HG02981 (cell line): Measurements from ENCODE around the gene SHISAL2A.

Experiments
- ATAC-seq: cut with Tn5 transposase; IDR thresholded peaks from one replicate; pipeline ENCODE4 v1.9.1; 2021; ENCODE audit warnings: mild to moderate bottlenecking, moderate library complexity; ENCODE audit not compliant: unreplicated experiment

The SHISAL2A gene

DNA sequence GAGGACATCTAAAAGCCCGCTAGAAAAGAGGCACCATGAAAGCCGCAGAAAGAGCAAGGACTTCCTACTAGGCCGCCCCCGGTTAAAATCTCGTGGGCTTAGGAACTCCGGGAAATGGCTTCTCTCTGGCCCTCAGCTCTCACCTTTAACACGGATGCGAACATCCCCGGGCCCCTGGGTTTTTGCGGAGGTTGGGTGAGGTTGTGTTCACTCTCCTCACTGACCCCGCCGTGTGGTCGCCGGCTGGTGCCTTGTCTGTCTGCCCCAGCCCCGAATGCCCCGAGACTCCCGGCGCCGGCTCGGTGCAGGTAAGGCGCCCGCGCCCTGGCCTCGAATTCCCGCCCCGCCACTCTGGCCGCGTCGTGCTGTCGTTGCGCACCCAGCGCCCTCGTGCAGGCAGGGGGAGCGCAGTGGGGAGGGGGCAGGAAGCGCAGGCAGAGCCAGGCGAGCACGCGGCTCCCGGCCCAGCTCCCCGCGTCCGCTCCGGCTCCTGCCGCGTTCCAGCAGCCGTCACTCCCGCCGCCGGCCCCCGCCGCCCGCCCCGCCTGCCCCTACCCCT lies at the start of gene SHISAL2A:
Gene SHISAL2A (plus strand): TSS at position 437 of the 559 bp plus-strand sequence. CDS start 326 bp downstream, outside the sequence.
- ATAC-seq: no peak

DNA sequence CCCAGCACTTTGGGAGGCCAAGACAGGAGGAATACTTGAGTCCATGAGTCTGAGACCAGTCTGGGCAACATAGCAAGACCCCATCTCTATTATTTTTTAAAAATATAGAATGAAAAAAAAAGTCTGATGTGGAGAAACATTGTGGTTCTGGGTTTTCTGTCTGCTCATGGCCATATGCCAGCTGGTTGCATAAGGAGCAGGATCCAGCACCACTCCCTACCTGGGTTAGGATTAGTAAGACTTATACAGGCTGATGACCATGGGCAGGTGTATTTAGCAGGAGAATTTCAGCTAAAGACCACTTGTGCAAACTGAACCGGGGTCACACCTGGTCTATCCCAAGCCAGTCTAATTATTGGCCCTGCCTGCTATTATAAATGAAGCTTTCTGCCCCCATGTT lies 47.5 kb upstream of the SHISAL2A start:
- no peak for ATAC-seq

DNA sequence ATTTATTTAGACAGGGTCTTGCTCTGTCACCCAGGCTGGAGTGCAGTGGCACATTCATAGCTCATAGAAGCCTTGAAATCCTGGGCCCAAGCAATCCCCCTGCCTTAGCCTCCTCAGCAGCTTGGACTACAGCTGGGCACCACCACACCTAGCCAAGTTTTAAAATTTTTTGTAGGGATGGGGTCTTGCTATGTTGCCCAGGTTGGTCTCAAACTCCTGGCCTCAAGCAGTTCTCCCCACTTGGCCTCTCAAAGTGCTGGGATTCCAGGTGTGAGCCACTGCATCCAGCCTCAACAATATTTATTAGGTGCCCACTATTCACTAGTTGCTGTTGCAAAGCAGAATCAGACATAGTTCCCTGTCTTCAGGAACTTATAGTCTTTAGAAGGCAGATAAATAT lies 44.9 kb upstream of the SHISAL2A start:
- ATAC-seq: no peak

DNA sequence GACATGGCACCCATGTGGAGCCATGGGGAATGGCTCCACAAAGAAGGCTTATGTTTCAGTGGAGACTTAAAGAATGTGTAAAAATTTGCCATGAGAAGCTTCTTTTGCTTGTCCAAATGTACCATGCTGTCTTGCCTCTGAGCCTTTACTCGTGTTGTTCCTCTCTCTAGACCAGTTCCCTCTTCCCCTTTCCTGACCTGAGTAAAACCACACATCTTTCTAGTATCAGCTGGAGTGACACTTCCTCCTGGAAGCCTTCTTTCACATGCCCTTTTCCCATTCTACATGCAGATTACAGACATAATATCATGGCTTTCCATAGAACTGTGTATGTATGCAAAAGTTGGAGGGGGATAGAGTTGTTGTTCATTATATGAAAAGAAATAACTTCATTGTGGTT lies 44.4 kb upstream of the SHISAL2A start:
- ATAC-seq: no peak

DNA sequence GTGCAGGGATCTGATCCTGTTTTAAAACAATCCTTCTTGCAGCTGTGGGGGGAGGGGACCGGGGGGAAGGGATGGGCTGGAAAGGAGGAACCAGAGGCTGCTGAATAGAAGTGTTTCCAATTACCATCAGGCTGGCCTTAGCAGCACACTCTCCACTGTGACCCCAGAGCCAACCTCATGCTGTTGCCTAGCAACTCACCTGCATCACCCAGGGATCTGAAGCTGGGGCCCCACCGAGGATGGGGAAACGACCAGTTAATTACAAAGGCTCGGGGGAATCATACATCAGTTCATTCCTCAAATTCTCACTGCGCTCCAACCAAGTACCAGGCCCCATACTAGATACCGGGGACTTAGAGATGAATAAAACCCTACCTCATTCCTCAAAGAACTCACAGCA lies 42.7 kb upstream of the SHISAL2A start:
- no peak for ATAC-seq

DNA sequence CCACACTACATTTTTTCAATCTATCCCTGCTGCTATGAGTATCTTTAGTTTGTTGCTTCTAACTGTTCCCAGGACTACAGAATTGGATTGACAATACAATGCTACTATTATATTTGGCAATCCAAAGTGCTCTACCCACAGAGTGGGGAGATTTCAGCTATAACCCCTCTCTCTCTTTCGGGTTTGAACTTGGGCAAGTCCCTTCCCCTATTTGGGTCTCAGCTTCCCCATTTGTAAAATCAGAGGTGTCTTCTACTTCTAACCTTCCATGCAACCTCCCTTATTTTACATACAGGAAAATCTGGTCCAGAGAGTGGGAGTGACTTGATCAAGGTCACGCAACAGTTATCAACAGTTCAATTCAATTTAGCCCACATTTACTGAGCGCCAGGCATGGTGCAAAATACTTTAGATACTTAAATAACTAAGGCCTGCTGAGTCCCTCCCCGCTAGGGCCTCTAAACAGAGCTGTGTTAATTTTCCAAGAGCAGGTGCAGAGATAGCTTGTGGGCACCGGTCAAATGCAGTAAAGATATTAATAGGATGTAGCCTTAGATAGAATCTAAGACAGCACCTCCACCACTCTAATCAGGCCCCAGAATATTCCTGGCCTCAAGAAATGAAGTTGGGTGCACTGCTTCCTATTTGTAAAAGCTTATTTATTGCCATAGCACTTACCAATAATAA lies 40.2 kb upstream of the SHISAL2A start:
- no peak for ATAC-seq

DNA sequence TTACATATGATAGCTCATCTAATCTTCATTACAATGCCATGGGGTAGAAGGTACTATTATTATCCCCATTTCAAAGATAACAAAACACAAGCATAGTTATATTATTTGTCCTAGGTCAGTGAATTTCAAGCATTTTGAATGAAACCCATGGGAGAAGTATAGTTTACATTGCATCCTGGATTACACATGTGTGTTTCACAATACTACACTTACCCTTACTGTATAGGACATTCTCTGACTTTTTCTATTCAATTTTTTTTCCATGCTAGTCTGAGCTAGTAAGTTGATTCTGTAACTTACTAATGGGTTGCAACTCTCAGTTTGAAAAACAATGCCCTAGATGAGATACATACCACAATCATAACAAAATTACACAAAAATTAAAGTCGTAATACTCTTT lies 39.5 kb upstream of the SHISAL2A start:
- no peak for ATAC-seq

DNA sequence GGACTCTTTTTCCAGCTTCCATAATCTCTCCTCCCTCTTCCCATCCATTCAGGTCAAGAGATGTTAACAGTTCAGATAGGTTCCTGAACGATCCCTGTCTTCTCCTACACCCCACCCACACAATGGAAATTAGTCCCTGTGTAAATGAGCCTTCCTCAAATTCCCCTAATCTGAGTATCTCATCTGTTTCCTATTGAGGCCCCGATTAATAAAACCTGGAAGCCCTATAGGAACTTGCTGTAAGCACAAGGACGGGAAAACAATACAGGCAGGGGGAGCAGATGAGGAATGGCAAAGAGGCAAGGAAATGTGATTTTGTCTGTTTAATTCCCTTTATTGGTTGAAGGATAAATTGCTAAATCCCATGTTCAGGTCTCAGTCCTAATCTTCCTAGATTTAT lies 37.9 kb upstream of the SHISAL2A start:
- ATAC-seq: no peak

DNA sequence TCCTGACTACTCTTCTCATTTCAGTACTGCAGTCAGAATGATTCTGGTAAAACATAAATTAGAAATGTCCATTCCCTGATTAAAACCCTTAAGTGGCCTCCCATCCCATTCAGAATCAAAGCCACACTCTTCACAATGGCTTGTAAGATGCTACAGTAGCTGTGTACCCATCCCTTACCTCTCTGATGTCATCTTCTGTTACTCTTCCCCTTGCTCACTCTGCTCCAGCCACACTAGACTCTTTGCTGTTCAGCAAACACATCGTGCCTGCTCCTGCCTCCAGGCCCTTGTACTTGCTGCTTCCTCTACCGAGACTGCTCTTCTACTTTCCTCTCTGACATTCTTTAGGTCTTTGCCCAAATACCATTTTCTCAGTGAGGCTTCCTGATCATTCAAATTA lies 35.1 kb upstream of the SHISAL2A start:
- ATAC-seq: no peak

DNA sequence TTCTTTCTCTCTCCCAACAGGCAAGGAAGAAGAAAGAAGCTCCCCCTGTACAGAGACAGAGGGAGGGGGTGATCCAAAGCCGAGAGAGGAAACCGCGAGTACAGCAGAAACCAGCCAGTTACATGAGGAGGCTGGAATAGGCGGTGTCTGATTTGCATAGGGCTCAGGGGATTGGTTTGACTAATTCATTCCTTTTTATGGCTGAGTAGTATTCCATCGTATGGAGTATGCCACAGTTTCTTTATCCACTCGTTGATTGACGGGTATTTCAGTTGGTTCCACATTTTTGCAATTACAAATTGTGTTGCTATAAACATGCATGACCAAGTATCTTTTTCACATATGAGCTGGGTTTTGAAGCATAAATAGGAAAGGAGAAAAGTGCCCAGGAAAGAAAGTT lies 34.2 kb upstream of the SHISAL2A start:
- no peak for ATAC-seq

DNA sequence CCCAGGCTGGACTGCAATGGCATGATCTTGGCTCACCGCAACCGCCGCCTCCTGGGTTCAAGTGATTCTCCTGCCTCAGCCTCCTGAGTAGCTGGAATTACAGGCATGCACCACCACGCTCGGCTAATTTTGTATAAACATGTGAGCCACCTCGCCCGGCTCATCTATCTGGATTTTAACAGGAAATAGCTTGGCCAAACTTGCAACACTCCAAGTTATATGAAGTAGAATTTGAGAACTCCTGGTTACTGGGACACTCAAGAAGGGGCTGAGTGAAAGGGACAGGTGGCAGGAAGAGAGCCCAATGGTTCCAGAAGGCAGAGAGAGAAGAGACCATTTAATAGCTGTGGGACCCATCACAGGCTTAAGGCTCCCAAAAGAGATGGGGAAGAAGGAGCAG lies 33.7 kb upstream of the SHISAL2A start:
- ATAC-seq: no peak

DNA sequence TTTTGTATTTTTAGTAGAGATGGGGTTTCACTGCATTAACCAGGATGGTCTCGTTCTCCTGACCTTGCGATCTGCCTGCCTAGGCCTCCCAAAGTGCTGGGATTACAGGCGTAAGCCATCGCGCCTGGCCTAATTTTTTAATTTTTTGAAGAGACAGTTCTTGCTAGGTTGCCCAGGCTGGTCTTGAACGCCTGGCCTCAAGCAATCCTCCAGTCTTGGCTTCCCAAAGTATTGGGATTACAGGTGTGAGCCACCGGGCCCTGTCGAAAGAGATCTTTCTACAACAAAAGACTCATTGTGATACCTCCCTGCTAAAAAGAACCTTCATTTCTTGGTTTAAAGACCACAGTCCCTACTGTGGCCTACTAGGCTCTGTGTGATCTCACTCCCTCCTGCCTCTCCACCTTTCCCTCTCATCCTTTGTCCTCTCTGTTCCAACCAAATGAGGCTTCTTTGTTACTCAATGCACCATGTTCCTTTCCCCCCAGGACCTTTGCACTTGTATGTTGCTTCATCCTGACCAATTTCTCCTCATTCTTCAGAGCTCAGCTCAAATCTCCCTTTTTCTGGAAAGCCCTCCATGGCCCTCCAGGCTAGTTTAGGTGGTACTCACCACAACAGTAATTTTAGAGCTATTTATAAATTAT lies 32.3 kb upstream of the SHISAL2A start:
- no peak for ATAC-seq

DNA sequence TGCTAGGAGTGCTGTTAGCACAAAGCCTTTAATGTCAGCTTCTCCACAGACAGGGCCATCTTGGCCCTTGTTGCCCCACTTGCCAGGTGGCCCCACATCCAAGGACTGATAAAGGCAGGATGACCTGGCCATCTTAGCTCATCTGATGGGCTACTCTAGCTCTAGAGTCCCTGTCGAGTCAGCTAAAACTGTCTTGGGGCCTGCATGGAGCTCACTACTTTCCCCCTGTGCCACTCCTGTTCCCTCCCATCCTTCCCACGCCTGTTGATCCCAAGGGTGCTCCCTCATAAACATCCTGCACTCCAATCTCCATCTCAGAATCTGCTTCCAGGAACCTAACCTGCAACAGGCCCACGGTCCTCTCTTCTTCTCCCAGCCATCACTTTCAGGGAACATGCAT lies 31.4 kb upstream of the SHISAL2A start:
- ATAC-seq: no peak

DNA sequence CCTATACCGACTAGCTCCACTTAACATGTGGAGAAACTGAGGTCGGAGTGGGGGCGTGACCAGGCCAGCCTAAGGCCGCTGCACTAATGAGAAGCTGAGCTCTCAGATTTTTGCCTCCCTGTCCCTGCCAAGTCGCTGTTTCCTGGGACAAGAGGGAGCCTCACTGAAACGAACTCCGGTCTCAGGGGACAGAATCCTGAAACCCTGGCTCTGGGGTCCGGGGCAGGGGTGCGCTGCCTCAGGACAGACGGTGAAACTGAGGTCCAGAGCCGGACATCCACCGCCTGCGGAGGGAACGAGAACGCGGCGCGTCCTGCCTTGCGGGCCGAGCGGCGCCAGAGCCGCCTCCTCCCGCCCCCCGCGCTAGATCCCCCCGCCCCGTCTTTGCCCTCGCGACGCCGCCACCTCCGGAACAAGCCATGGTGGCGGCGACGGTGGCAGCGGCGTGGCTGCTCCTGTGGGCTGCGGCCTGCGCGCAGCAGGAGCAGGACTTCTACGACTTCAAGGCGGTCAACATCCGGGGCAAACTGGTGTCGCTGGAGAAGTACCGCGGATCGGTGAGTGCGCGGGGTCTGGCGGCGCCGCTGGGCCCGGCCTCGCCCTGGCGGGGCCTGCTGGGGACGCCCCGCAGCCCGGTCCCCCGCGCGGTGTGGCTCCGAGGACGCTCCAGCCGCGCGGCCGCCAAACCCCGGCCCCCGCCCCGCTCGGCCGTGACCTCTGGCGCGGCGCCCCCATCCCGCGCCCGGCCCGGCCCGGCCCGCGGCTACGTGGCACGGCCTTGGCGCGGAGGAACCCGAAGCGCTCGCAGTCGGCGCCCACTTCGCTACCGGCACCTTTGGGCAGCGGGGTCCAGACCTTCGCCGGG lies 30.7 kb upstream of the SHISAL2A start, which contains the start of gene GPX7:
Gene GPX7 (plus strand): TSS at position 381 of the 865 bp plus-strand sequence. CDS start 39 bp downstream, at position 420.
- ATAC-seq: no peak

DNA sequence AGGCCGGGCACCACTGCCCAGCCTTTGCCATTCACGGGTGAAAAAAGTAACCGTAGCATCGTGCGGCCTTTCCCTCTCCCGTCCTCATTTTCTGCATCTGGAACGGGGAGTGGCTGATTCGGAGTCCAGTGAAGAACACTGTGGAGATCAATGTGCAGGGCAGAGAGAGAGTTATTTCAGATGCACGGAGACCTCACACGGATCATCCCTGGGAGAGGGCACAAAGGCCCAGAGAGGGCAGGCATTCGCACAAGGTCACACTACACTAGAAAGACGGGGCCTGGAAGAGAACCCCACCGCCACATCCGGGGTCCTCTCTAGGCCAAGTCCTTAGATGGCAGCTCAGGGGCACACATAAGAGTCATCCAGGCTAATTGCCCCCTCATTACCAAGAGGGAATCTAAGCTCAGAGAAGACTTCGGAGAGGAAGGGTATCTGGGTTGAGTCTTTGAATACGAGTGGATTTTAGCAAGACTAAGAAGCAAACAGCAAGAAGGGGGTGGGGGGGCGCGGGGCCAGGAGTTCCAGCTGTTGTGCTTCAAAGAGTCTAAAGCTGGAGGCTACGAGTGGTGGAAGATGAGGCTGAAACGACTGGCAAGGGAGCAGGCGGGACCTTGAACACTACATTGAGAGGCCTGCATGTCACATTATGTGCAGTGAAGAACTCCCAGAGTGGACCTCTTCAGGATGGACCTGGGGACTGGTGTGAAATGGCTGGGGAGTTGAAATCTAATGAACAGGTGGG lies 29.9 kb upstream of the SHISAL2A start:
- ATAC-seq: no peak

DNA sequence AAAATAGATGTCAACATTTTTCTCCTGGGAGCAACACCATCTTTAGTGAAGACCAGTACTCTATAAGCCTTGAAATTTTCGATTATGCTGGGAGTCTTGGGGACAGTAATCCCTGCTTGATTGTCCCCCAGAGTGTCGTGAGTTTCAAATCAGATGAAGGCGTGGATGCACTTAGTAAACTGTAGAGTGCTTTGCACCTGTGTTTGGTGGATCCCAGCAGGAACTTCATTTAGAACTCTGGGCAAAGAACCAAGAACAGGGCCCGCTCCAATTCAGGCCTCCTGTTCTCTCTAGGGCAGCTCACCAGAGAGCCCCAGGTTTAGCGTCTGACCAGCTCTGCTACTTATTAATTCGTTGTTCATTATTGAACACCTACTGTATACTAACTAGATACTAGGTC lies 29.3 kb upstream of the SHISAL2A start:
- ATAC-seq: no peak

DNA sequence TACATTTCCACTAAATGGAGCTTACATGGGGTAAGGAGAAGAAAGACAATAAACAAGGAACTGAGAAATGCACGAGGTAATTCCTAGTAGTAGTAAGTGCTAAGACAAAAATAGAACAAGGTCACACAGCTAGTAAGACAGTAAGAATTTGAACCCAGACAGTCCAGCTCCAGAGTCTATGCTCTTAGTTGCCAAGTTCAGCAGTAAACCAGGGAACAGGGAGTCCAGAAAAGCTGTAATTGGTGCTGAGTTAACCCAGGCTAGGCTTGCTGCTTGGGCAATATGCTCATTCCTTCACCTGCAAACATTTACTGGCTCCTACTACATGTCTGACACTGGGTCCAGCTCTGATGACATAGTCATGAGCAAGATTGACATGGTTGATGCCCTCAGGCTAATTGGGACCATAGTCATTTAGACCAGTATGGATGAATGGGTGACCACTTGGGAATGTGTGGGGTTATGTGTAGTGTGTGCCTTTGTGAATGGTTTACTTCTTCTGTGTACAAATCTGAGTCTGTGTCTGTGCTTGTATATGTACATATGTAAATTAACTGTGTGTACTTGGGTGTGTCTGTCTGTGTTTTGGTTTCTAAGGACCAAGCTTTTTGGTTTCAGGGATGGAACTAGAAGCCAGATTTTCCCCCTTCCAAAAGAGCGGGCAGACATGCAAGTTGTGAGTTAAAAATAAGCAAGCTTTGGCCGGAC lies 28.8 kb upstream of the SHISAL2A start:
- ATAC-seq: no peak

DNA sequence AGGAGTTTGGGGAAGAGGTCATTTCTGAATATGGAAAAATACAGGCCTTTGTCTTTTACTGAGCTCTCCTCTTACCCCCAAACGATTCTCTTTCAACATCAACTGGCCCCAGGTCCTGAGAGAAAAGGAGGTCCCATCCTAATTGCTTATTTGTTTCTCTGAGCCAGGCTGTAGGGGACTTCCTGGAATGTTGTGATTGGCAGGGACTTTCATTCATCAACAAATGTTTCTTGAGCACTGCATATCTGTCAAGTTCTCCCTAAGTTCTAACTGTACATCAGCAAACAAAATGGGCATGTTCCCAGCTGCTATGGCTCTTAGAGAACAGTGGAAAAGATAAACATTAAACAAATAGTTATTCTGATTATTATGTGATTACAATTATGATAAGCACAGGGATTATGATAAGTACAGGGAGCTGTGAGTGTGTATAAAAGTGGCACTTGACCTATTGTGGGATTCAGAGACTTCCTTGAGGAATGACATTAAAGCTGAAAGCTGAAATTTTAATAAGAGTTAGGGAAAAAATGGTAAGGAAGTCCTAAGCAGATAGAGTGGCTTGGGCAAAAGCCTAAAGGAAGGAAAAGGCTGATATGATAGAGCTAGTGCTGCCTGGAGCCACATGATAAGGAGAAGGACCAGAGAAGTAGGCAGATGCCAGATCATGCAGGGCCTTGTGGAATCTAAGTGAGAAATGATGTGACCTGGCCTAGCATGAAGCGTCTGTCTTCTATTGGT lies 19.2 kb upstream of the SHISAL2A start:
- ATAC-seq: no peak

DNA sequence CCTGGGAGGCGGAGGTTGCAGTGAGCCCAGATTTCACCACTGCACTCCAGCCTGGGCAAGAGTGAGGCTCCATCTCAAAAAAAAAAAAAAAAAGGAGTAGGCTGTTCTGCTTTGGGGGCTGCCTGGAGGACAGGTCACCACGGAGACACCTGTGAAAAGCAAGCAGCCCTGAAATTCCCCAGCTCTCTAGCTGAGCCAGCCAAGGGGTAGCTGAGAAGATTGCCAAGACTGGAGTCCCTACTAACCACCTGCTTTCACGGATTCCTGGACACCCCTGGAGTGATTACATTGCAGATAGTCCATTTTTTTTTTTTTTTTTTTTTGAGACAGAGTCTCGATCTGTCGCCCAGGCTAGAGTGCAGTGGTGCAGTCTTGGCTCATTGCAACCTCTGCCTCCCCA lies 18.3 kb upstream of the SHISAL2A start:
- ATAC-seq: no peak
